Jurkat, Clone E6-1 (cell line): ENCODE measurements around the gene RAB34.

Experiments
- DNase-seq: peaks from one replicate; pipeline ENCODE4 v3.0.0-alpha.2; 2011; ENCODE audit warnings: low read depth, low spot score
- H3K4me3 ChIP-seq: 2 replicates; pipeline ENCODE4 v1.5.1; 2011; ENCODE audit warnings: mild to moderate bottlenecking, low read length, control low read depth, moderate library complexity

The RAB34 gene

DNA sequence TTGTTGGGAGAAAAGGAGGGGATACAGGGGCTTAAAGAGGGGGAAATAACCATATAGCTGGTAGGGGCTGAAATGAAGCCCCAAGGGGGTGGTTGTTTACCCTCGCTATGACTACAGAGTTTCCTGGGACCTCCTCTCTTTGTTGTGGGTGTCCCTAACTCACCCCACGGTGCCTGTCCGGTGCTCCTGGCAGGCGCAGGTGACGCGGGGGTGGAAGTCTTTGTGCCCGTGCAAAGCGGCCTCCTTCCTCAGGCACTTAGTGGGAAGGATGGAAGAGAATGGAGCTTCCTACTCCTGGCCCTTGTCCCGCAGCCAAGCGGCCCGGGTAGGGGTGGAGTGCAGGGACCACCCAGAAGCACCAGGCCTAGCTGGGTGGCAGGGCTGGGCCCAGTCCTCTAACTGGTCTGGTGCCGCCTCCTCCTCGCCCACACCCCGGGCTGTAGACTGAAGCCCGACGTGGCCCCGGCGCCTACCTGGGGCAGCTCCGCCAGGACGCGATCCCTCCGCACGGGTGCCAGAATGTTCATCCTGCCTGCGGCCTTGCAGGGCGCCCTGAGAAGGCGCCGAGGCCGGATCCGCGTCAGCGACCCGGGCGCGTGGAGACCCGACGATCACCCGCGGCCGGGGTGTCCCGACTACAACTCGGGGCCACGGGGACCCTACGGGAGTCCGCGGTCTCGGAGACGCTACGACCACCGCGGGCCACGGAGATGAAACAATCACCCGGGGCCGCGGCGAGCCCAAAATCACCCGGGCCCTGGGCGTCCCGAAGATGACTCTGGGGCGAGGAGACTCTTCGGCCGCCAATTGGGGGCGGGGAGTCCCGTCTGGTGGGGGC is 709 bp downstream of the RAB34 start:
- no peak for DNase-seq

DNA sequence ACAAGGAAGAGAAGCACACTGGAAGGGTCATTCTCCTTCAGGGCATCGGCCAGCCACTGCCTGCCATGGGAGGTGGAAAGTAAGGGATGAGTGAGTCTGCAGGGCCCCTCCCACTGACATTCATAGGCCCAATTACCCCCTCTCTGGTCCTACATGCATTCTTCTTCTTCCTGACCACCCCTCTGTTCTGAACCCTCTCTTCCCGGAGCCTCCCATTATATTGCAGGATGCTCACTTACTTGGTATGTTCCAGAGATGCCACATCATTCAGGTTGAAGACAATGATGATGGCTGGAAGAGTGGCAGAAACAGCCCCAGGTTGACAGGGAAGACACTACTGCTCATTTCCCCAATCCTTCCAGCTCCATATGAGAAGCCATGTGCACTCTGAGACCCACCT is 2.5 kb downstream of the RAB34 start:
- no peak overlapping the region for H3K4me3 ChIP-seq
- no peak for DNase-seq

More for the DNA sequence above, 709 bp downstream of the RAB34 start:
- no peak overlapping the region for H3K4me3 ChIP-seq

DNA sequence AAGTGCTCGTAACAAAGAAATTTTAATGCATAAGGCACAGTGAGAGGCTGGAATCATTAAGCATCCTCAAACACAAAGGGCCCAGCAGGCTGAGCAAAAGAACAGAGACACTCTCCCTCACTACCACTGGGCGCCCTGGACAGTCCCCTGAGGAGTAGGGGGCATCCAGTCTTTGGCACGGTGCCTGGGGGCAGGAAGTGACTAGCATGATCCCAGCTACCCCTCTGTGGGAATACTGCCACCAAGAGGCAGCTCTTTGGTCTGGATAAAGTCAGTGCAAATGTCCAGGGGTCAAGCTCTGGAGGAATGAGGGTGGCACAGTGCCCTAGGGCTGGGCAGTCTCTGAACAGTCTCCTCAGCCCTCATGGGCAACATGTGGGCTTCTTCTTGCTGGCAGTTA is 3.4 kb downstream of the RAB34 start:
- no peak for DNase-seq
- no peak overlapping the region for H3K4me3 ChIP-seq

DNA sequence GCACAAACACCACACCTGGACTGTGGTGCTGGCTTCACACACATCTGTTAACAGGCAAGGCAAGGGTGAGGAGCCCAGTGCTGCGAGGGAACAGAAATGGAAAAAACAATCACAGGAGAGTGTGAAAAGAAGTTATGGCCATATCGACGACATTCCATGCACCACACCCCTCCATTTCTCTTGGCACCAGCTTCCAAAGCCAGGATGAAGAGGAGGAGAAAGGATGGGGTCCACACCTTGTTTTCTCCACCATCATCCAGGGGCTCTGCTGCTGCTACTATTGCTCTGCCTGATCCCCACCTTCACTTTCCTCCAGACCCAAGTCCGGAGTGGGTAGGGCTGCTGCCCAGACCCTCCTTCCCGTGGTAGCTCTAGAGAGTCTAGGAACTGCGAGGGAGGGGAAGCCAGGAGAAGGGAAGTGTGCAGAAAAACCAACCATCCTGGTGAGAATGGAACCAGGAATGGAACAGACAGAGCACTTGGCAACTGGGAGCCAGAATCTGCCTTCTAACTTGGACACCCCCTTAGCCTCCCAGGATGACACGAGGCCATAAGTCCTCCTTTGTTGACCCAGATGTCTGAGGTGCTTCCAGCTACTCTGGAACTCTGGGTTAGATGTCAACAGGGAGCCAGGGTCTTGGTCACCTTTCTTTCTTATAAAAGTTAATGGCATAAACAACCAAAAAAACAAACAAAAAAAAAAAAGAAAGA is 4.8 kb downstream of the RAB34 start:
- DNase-seq = no peak
- H3K4me3 ChIP-seq = no peak overlapping the region

DNA sequence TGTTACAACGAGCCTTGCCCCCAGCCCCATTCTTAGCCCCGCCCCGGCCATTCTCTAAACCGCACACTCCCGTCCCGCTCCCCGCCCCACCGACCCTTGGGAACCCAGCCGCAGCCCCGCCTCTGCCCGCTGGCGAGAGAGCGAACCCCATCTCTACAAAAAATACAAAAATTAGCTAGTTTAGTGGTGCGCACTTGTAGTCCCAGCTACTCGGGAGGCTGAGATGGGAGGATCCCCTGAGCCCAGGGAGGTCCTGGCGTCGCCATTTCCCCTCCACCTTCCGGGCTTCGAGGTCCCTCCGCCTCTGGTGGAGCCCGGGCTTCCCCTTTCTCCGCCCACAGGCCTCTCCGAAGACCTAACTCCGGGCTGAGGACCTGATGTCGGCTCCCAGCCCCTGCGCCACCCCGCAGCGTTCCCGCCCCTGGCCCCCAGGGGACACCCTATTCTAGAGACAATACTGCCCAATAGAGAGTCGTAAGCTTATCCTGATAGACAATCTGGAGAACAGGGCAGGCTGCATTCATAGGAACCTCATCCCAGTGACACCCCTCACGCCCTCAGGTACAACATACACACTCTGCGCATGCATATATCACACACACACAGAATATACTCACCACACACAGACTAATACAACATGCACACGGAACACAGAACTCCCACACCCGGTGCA is 5.5 kb downstream of the RAB34 start:
- no peak overlapping the region for H3K4me3 ChIP-seq
- no peak for DNase-seq

DNA sequence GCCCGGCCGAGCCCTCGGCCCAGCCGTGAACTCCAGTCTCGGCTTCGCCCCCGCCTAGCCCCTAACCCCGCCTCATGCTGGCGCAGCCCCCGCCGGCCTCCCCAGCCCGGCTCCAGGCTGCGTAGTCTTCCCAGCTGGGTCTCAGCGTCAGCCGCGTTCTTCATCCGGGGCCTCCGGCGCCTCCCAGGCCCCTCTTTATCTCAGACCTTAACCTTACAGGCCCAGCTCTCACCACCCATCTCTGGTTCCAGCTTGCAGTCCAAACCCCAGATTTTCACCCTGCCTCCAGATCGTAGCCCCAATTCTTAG is 6.0 kb downstream of the RAB34 start, which contains the start of gene PROCA1:
Gene PROCA1 (minus strand): TSS at position 166 of the 309 bp plus-strand sequence. CDS start 228 bp downstream, outside the sequence.
- H3K4me3 ChIP-seq = peak within 1 kb of the TSS; percentile 56
- DNase-seq = no peak

DNA sequence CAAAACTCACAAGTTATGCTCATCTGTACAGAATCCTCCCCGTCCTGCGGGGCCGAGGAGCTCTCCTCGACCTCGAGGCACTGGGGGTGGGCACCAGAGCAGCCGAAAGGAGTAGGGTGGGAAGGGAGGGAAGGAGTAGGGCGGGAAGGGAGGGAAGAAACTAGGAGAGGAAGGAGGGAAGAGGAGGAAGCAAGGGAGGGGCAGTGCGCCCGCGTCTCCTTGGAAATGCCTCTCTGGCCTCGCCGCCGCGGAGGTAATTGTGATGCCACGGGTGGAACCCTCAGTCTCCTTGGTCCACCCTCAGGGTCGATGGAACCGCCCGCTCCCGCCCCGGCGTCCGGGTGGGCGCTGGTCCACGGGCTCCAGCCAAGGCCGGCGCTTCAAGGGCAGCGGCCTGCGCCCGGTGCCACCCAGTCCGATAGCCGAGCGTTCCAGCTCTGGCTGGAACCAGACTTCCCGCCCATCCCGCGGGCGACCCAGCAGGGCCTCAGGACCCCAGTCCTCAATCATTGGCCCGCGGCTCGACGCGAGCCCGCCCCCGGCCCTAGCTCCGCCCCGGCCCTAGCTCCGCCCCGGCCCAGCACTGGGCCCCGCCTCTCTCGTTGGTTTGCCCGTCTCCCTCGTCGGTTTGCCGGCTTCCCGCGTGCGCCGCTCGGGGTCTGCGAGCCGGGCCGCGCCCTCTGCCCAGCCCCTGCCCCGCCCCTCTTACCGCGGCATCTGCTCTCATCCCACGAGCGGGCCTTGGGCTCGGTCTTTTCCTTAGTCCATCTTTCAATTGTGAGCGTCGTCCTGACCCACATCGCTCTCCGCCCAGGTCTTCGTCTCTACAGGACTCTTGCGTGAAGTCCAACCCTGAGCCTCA is 6.6 kb downstream of the RAB34 start:
- H3K4me3 ChIP-seq = peak overlapping the region; percentile 56
- peak; percentile 68 for DNase-seq

DNA sequence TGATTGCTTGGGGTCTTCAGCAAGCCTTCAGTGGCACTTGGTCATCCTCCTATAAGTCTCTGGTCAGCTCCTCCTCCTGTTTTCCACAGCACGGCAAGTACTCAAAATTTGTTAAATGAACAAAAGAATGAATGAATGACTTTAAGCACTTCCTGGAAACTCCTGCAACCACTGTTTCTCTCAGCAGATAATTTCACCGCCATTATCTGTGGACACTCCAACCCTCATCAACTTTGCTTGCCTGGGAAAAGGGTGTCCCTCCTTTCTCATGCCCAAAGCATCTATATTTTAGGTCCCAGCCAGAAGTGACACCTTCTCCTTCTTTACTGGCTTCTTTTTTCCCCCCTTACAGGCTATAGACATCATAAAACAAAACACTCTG is 10.3 kb downstream of the RAB34 start:
- DNase-seq = no peak
- H3K4me3 ChIP-seq = no peak overlapping the region

DNA sequence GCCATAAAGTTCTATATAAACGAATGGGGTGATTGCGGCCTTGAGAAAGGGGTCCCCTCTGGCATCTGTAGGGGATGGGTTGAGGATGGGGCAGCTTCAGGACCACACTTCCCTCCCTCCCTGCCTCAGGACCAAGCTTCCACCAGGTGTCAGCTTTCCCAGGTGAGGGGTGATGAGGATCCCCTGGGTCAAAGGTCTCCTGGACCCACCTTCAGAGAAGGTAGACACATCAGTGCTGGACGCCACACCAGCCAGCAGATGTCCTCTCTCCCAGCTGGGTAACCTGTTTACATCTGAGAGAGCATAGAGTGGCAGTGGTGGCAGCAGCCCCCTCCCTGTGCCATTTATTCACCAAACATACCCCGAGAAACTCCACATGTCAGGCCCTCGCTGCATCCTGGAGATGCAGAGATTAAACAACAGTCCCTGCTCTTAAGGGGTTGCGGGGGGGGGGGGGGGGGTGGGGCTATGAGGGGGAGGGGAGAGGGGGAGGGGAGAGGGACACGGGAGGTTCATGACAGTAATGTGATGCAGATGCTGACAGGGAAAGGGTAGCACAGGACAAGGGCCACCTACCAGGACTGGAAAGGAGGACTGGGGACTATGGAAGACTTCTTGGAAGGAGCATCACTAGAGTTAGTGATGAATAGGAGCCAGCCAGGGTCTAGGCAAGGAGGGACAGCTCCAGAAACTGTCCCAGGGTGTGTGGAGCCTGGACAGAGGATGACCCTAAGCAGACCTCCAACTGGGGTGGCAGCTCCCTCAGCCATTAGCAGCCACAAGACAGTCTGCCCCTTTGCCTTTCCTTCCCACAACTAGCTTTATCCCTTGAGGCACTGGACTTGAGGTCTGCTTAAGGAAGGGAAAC is 11.0 kb downstream of the RAB34 start:
- H3K4me3 ChIP-seq = no peak overlapping the region
- no peak for DNase-seq

DNA sequence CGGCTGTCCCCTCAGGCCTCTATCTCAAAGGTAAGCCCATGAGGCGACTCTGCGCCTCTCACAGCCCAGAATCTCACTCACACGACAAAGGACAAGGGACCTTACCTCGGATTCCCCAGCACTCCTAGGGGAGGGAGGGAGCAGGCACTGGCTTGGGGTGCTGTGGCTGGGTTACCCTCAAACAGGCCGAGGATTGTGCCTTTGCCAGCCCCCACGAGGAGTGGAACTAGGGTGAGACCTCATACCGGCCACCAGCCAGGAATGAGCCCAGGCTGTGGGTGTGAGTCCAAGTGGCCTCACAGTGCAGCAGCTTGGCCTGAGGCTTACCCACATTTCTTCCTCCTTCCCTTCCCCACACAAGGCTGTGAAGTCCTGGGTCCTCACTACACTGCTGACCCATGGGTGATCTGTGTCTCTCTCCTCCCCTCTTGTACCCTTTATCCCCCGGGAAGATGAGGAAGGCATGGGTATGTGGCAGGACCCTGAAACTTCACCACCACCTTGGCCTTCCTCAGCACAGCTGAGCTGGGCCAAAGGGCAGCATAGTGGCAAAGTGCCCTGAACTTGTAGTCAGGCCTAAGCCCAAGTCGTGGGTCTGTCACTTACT is 11.8 kb downstream of the RAB34 start:
- no peak for DNase-seq
- no peak overlapping the region for H3K4me3 ChIP-seq

DNA sequence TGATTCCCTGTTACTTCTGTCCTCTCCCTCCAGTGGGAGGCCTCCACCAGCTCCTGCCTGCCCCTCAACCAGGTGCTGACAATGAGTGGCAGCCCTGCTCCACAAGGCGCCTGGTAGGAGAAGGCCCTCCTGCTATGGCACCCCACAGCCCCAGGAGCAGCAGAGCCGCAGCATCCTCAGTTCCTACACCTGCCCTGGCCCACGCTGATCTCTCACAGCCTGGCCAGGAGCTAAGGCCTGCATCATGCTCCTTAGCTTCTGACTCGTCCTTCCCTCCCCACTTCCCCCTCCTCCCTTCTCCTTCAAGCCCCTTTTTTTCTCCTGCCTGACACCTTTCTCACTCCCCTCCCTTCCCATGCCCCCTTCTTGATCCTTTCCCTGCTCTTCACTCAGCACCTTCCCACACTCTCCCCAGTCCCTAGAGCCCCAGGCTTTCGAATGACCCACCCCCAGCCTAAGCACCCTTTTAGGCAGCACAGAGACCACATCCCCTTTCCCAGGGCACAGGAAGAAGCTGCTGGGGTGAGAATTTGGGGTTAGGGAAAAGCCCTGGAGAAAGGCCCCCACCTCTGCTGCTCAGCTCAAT is 12.5 kb downstream of the RAB34 start:
- no peak for DNase-seq
- H3K4me3 ChIP-seq = no peak overlapping the region

DNA sequence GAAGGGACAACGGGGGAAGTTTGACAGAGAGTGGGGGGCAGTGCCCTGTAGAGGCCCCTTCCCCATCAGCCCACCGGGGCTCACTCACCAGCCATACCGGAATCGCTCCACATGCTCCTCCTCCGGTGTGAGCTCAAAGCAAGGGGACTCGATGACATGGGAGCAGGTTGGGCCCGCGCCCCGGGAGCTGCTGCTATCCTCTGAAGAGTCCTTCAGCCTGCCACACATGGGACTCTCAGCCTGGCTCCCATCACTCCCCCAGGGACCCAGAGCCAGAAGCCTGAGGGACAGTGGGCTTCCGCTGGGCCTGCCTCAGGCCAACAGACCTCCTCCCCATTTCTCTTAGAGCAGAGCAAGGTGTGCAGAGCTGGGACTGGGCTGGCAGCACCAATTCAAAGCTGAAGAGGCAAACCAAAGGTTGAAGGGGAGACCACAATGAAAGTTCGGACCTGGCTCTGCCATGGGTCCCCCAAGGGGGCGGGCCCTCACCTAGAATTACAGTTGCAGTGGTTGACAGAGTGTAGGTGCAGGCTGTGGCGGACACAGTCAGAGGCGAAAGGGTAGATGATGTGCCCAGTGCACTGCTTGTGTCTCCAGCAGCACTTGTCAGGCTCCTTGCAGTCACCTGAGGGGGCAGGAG is 13.3 kb downstream of the RAB34 start:
- DNase-seq = no peak
- H3K4me3 ChIP-seq = no peak overlapping the region

DNA sequence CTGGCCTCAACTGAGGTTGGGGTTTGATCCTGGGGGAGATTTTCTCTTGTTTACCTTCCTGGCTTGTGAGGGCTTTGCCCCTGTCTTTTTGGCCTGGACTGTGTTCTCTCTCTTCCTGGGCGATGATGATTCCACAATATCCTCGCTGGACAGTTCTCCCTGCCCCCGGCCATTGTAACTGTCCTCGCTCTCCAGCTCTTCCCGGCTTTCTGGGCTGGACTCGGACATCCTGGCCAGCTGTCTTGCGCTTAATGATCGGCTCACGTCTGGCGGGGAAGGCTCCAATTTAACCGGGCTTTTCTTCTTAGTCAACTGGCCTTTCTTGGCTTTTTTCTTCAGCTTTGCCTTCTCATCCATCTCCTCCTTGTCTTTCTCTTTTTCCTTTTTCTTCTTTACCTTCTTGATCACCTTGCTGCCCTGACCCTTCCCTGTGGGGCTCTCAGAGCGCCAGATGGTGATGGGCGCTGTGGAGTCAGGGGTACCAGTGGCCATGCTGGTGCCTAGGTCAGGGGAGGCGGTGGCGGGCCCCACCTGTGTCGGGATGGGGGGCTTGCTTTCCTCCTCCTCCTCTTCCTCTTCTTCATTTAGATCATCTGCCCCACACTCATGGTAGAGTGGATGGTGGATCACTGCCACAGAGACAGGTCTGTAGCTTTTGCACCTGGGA is 14.0 kb downstream of the RAB34 start:
- DNase-seq = no peak
- H3K4me3 ChIP-seq = no peak overlapping the region

DNA sequence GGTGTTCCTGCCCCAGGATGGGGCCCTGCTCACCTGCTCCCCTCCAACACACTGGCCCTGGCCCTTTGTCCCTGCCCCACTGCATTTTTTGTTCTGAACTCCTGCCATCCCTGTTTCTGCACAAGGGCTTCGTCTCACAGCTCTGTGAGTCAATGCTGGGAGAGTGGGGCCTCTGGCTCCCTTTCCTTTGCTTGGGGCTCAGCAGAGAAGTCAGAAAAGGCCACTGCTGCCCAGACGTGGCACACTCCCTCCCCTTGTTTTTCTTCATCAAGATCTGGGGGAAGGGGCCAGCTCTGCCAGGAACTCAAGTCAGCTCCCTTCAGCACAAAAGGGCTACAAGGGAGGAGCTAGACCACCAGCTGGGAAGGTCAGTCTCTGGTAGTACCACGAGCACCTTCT is 14.9 kb downstream of the RAB34 start:
- H3K4me3 ChIP-seq = no peak overlapping the region
- DNase-seq = no peak

DNA sequence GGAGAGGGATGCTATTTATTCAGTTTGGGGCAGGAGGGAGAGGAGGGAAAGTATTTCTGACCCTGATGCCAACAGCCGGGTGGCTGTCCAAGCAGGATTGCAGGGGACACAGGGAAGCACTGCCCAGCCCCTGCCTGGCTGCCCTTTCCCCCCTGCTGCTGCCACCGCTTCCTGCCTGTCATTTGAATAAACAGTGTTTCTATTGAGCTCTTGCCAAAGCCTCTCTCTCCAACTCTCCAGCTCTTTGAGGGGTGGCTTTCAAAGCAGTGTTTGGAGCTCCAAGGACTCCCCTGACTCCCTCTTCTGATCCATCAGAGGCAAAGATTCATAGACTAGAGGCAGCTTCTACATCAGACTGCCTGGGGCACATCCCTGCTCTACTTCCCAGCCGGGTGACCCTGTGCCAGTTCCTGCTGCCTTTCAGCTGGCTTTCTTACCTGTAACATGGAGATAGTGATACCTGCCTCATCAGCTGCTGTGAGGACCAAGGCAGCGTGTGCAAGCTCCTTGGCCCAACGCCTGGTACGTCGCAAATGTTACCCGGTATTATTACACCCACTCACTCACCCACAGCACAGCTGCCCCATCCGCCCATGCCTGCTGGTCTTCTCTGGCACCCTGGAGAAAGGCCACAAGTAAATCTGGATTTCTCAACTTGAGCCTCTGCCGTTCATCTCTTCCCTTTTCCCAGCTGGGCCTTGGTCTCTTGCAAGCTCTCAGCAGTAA is 15.5 kb downstream of the RAB34 start:
- DNase-seq = no peak
- H3K4me3 ChIP-seq = no peak overlapping the region

DNA sequence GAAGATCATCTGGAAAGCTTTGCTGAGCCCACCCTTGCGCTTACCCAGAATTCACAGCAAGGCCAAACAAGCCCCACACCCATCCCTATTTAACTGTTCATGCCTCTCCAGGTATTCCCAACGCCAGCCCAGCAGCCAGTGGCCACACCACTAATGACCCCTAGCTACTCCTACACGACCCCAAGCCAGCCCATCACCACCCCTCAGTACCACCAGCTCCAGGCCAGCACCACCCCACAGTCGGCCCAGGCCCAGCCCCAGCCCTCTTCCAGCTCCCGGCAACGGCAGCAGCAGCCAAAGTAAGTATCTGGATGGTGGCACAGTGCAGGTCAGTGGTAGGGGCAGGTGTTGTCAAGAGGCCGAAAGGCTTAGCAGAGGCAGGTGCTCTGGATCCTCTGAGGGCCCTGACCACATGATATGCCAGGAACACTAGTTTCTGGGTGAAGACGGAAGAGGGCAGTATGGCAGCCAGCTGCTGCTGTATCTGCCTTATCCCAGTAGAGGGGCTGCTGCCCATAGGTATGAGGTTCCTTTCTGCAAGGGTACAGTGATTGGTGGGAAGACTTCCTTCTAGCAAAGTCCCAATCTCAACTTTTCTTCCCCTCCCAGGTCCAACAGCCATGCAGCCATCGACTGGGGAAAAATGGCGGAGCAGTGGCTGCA is 16.7 kb downstream of the RAB34 start:
- no peak overlapping the region for H3K4me3 ChIP-seq
- DNase-seq = no peak
